ENCODE results near the gene LAMTOR3. TPM values are rescaled to one million over a fixed set of nuclear protein-coding genes. Genes with fewer than 3 reads are reported as not detected.

LAMTOR3 gene
- total RNA-seq, 2 donors from 2014 or later = 20.7 to 23.3 TPM

- Mint-ChIP-seq H3K4me3 (peak overlapping the region in 1 of 2 donors; percentile 62), H3K9me3 (no peaks in the 10 kb centered on the region), H3K36me3 (ENCODE audit: insufficient read depth in 2 of 2) (peaks cover 10 to 26% of the 10 kb centered on the region in 2 donors), H3K27ac (no peak overlapping the region), H3K27me3 (ENCODE audit: low read depth) (no peaks in the 10 kb centered on the region), H3K4me1 (ENCODE audit: low read depth) (peaks cover 89% of the 10 kb centered on the region)
- ATAC-seq (replicated peaks in 1 of 2) = no peak
- DNase-seq = no peak
Observed at GRCh38 chr4:99857307-99857706, 36.9 kb downstream of the LAMTOR3 start.

DNA sequence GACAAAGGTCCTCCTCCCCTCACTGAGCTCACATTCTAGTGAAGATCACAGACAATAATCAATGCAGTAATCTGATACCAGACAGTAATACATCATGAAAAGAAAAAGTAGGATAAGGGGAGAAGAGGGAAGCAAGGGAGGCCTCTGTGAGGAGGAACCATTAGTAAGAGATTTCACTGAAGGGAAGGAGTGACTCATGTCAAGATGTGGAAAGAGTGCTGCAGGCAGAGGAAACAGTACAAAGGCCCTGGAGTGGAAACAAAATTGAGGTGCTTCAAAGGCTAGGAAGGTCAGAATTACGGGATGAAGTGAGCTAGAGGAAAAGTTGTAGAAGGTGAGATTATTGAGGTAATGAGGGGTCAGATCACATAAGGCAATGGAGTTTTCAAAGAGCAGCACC, 38.1 kb downstream of the LAMTOR3 start:
- peak overlapping the region; percentile 16 for H3K27ac Mint-ChIP-seq
- H3K4me3 Mint-ChIP-seq = peak overlapping the region; percentile 41 to 62
- peaks cover 89% of the 10 kb centered on the region for H3K4me1 Mint-ChIP-seq (ENCODE audit: low read depth)
- ATAC-seq (replicated peaks in 1 of 2) (peak; percentile 32 to 55), DNase-seq (peak in 1 of 2 donors; percentile 40)
- no peaks in the 10 kb centered on the region for H3K9me3 Mint-ChIP-seq
- H3K36me3 Mint-ChIP-seq (ENCODE audit: insufficient read depth in 2 of 2) = peaks cover 10 to 26% of the 10 kb centered on the region in 2 donors
- H3K27me3 Mint-ChIP-seq (ENCODE audit: low read depth) = no peaks in the 10 kb centered on the region

GRCh38 chr4:99855678-99856077, 38.5 kb downstream of the LAMTOR3 start:
- DNase-seq (no peak), ATAC-seq (replicated peaks in 1 of 2) (peak in 1 of 2 donors; percentile 10)
- H3K4me3 Mint-ChIP-seq = peak overlapping the region; percentile 56 to 67
- no peaks in the 10 kb centered on the region for H3K27me3 Mint-ChIP-seq (ENCODE audit: low read depth)
- H3K9me3 Mint-ChIP-seq = no peaks in the 10 kb centered on the region
- H3K4me1 Mint-ChIP-seq (ENCODE audit: low read depth) = peaks cover 89% of the 10 kb centered on the region
- peak overlapping the region; percentile 69 for H3K27ac Mint-ChIP-seq
- peaks cover 10 to 26% of the 10 kb centered on the region in 2 donors for H3K36me3 Mint-ChIP-seq (ENCODE audit: insufficient read depth in 2 of 2)

- no peak for ATAC-seq (replicated peaks in 1 of 2)
- Mint-ChIP-seq H3K36me3 (ENCODE audit: insufficient read depth in 2 of 2) (peaks cover 11 to 26% of the 10 kb centered on the region in 2 donors), H3K27ac (peak overlapping the region; percentile 7)
Observed at GRCh38 chr4:99853999-99854398, 40.2 kb downstream of the LAMTOR3 start.

DNA sequence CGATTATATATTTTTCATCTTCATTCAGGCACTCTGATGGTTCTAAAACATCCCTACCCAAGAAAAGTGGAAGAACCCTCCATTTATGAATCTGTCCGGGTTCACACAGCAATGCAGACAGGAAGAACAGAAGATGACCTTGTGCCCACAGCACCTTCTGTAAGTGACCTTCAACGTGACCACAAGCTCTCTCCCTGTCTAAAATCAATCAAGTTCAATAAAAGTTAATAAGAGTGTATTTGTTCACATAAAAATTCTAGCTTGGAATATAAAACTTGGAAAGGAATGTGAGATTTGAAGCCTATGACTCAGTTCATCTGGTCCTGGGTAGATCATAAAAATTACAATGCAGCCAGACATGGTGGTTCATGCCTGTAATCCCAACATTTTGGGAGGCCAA, 41.0 kb downstream of the LAMTOR3 start:
- Mint-ChIP-seq H3K4me1 (ENCODE audit: low read depth) (peaks cover 94% of the 10 kb centered on the region), H3K27ac (peak overlapping the region; percentile 100), H3K27me3 (ENCODE audit: low read depth) (no peaks in the 10 kb centered on the region), H3K36me3 (ENCODE audit: insufficient read depth in 2 of 2) (peaks cover 11 to 26% of the 10 kb centered on the region in 2 donors), H3K4me3 (peak overlapping the region in 1 of 2 donors; percentile 92), H3K9me3 (no peaks in the 10 kb centered on the region)
- ATAC-seq (replicated peaks in 1 of 2) (no peak), DNase-seq (no peak)

More at GRCh38 chr4:99853999-99854398, 40.2 kb downstream of the LAMTOR3 start:
- H3K9me3 Mint-ChIP-seq = no peaks in the 10 kb centered on the region
- no peaks in the 10 kb centered on the region for H3K27me3 Mint-ChIP-seq (ENCODE audit: low read depth)
- H3K4me1 Mint-ChIP-seq (ENCODE audit: low read depth) = peaks cover 93% of the 10 kb centered on the region
- H3K4me3 Mint-ChIP-seq = no peak overlapping the region
- DNase-seq = no peak

GRCh38 chr4:99852199-99852749, 42.0 kb downstream of the LAMTOR3 start:
- Mint-ChIP-seq H3K27ac (peak overlapping the region; percentile 100), H3K4me3 (peak overlapping the region; percentile 80 to 92), H3K4me1 (ENCODE audit: low read depth) (peaks cover 95% of the 10 kb centered on the region), H3K27me3 (ENCODE audit: low read depth) (no peaks in the 10 kb centered on the region), H3K36me3 (ENCODE audit: insufficient read depth in 2 of 2) (peaks cover 11 to 26% of the 10 kb centered on the region in 2 donors), H3K9me3 (no peaks in the 10 kb centered on the region)
- peak in 1 of 2 donors; percentile 31 for DNase-seq
- peak; percentile 12 to 17 for ATAC-seq (replicated peaks in 1 of 2)

DNA sequence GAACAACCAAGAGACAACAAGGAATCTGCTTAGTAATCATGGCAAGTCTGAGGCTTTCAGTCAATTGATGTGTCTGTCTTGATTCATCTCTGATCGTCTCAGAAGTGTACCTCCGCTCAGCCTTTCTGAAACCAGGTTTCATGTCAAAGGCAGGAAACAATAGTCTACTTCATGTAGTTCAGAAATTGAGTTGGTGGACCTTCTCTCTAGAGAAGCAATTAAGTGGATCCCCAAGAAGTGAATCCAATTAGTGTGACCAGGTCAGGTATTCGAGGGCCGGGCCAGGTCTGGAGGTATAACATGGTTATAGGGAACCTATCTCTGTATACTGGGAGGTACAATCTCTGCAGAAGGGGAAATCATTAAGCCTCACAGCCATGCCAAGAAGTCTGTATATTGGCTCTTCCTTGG, 45.6 kb downstream of the LAMTOR3 start:
- Mint-ChIP-seq H3K4me3 (peak overlapping the region; percentile 76 to 79), H3K9me3 (no peaks in the 10 kb centered on the region), H3K27me3 (ENCODE audit: low read depth) (no peaks in the 10 kb centered on the region), H3K4me1 (ENCODE audit: low read depth) (peaks cover 87% of the 10 kb centered on the region), H3K27ac (peak overlapping the region; percentile 91), H3K36me3 (ENCODE audit: insufficient read depth in 2 of 2) (peaks cover 3 to 14% of the 10 kb centered on the region in 2 donors)
- DNase-seq (peak; percentile 51 to 61), ATAC-seq (replicated peaks in 1 of 2) (peak; percentile 50 to 54)

GRCh38 chr4:99847362-99847976, 46.8 kb downstream of the LAMTOR3 start:
- no peaks in the 10 kb centered on the region for H3K27me3 Mint-ChIP-seq (ENCODE audit: low read depth)
- H3K27ac Mint-ChIP-seq = peak overlapping the region; percentile 91
- H3K4me1 Mint-ChIP-seq (ENCODE audit: low read depth) = peaks cover 76% of the 10 kb centered on the region
- ATAC-seq (replicated peaks in 1 of 2) (peak; percentile 42 to 48), DNase-seq (peak; percentile 48 to 53)
- no peaks in the 10 kb centered on the region for H3K9me3 Mint-ChIP-seq
- H3K4me3 Mint-ChIP-seq = peak overlapping the region; percentile 76 to 79
- H3K36me3 Mint-ChIP-seq (ENCODE audit: insufficient read depth in 2 of 2) = peaks cover 5 to 14% of the 10 kb centered on the region in 2 donors

DNA sequence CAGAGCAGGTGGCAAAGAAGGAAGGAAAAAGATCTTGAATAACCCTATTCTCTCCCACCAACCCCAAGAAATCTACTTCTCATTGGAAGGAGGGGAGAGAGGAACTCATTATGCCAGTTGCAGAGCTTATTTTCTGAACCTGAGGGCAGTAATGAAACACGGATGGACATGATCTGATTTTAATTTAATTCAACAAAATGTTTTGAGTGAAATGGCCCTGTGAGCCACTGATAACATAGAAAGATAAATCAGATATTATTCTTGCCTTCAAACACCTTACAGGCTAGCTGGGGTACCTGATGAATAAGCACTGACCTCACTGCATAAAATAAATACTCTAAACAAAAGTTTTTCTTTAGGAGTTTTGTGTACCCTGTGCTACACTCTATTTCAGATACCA, 47.3 kb downstream of the LAMTOR3 start:
- ATAC-seq (replicated peaks in 1 of 2) = no peak
- DNase-seq = no peak
- Mint-ChIP-seq H3K27ac (peak overlapping the region; percentile 91), H3K4me3 (peak overlapping the region; percentile 76 to 79), H3K27me3 (ENCODE audit: low read depth) (no peaks in the 10 kb centered on the region), H3K4me1 (ENCODE audit: low read depth) (peaks cover 76% of the 10 kb centered on the region), H3K36me3 (ENCODE audit: insufficient read depth in 2 of 2) (peaks cover 8 to 16% of the 10 kb centered on the region in 2 donors), H3K9me3 (no peaks in the 10 kb centered on the region)

- DNase-seq (peak in 1 of 2 donors; percentile 33), ATAC-seq (replicated peaks in 1 of 2) (peak; percentile 12 to 22)
- Mint-ChIP-seq H3K4me1 (ENCODE audit: low read depth) (peaks cover 76% of the 10 kb centered on the region), H3K36me3 (ENCODE audit: insufficient read depth in 2 of 2) (peaks cover 9 to 20% of the 10 kb centered on the region in 2 donors), H3K27ac (peak overlapping the region; percentile 98), H3K27me3 (ENCODE audit: low read depth) (no peaks in the 10 kb centered on the region), H3K9me3 (no peaks in the 10 kb centered on the region), H3K4me3 (peak overlapping the region; percentile 30 to 81)
Observed at GRCh38 chr4:99845708-99846469, 48.3 kb downstream of the LAMTOR3 start.

DNA sequence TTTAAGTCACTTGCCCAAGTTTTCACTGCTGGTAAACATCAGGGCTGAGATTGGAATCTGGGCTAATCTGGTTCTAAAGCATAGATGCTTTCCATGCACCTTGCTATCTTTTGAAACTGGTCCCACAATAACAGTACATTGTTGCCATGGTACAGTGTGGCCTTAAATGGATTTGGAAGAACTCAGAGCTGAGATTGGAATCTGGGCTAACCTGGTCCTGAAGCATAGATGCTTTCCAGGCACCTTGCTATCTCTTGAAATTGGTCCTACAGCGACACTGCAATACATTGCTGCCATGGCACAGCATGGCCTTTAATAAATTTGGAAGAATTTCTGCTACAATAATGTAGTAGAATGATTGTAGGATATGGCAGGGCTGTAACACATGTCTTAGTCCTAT, 49.0 kb downstream of the LAMTOR3 start:
- Mint-ChIP-seq H3K27me3 (ENCODE audit: low read depth) (no peaks in the 10 kb centered on the region), H3K4me1 (ENCODE audit: low read depth) (peaks cover 78% of the 10 kb centered on the region), H3K36me3 (ENCODE audit: insufficient read depth in 2 of 2) (peaks cover 9 to 21% of the 10 kb centered on the region in 2 donors), H3K27ac (peak overlapping the region; percentile 98), H3K4me3 (peak overlapping the region; percentile 30 to 81), H3K9me3 (no peaks in the 10 kb centered on the region)
- DNase-seq (no peak), ATAC-seq (replicated peaks in 1 of 2) (no peak)

DNA sequence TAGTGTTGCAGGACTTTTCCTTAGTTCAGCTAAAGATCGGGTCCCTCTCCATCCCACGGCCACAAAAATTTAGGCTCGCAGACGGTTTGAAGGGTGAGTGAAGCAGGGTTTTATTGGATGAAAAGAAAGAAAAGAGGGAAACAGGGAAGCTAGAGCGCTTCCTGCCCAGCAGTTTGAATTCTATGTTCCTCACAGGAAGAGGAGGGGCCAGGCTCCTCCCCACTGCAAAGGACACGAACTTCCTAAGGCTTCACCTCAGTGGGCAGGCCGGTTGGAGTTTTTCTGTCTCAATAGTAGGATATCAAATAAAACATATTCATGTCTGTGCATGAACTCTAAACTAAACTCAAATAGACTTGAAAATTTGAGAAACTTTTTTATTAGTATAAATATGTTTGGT, 50.2 kb downstream of the LAMTOR3 start:
- Mint-ChIP-seq H3K27ac (no peak overlapping the region), H3K4me3 (no peak overlapping the region), H3K9me3 (no peaks in the 10 kb centered on the region), H3K36me3 (ENCODE audit: insufficient read depth in 2 of 2) (peaks cover 8 to 22% of the 10 kb centered on the region in 2 donors), H3K4me1 (ENCODE audit: low read depth) (peaks cover 73% of the 10 kb centered on the region), H3K27me3 (ENCODE audit: low read depth) (no peaks in the 10 kb centered on the region)
- no peak for DNase-seq
- ATAC-seq (replicated peaks in 1 of 2) = no peak

GRCh38 chr4:99843413-99843812, 50.8 kb downstream of the LAMTOR3 start:
- Mint-ChIP-seq H3K27me3 (ENCODE audit: low read depth) (no peaks in the 10 kb centered on the region), H3K4me1 (ENCODE audit: low read depth) (peaks cover 66% of the 10 kb centered on the region), H3K4me3 (no peak overlapping the region), H3K36me3 (ENCODE audit: insufficient read depth in 2 of 2) (peaks cover 10 to 28% of the 10 kb centered on the region in 2 donors), H3K9me3 (no peaks in the 10 kb centered on the region), H3K27ac (peak overlapping the region; percentile 72)
- no peak for DNase-seq
- ATAC-seq (replicated peaks in 1 of 2) = no peak
